ENCODE measurements around the gene OARD1.
A peak's percentile ranks its signal among the peaks of the same experiment; 100 is the strongest.

Gene OARD1

DNA sequence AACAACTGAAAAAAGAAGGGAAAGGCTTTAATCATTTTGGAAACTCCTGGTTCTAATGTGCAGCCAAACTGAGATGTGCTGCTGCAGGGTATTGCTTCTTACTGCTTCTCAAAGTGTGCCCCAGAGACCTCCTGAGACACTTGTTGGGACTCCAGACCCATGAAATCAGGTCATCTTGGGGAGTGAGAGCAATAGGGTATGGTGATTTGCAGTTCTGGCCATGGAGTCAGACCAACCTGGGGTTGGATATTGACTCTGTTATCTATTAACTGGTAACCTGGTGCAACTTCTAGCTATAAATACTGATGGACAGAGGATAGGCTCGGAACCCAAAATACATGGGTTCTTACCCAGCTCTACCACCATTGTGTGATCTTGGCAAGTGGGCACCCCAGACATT is 26.1 kb downstream of the OARD1 start:
- DNase-seq = no peak

DNA sequence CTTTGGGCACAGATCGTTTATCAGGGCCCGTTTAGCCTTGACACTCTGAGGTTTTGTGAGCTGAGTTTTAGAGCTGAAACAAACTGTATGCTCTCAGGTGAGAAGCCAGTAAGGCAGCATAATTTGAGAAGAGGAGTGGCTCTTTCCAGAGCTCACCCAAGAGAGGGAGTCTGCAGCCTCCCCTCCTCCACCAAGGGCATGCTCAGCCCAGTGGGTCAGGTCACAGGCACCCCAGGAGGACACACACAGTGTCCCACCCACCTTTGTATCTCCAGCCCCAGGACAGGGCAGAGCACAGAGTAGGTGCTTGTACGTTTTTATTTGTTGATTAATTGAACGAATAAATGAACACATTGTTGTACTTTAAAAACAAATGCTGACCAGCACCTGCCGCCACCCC is 26.5 kb downstream of the OARD1 start:
- no peak for DNase-seq

DNA sequence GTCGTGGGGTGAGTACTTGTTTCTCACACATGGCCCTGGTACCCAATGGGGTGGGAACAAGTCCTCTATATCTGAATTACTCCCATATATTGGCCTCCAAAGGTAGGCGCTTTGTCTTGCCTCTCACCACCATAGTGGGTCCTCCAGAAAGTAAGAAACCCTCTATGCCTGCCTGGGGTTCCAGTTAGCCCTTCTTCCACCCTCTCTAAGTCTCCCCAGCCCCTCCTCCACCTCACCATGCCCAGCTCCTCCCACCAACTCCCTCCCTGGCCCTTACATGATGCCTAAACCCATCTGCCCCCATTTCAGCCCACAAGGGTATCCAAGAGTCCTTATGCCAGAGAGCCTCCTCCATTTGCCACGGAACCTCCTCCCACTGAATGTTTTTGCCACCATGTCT is 29.0 kb downstream of the OARD1 start:
- no peak for DNase-seq

DNA sequence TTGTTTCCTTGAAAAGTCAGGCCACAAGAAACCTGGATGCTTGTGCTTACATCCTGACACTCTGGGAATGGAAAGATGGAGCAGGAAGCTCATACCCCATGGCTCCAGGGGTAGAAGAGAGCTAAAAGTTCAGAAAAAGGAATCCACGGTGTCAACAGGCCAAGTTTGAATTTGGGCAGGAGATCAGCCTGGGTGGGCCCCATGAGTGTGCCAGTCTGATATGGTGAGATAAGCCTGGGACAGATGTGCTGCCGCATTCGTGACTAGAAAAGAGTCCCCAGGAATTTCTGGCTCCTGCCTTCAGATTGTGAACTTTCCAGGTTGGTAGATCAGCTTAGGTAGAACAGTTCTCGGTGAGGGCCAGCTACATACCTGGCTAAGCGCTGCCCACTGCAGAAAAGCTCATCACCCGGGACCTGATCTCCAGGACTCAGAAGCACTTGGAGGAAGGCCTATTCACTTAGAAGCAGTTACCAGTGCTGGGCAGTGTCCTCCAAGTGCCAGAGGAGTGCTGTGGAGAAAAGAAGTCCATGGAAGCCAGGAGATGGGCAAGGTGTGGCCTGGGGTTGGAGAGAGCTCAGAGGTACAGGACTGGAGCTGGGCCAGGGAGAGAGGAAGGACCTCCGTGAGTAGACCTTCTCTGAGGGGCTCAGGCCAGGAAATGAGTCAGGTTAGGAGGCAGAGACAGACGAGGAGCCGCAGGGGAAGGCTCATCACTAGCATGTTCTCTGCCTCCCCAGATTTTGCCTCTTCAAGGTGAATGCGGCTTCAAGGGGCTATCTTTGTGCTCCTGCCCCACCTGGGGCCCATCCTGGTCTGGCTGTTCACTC is 29.7 kb downstream of the OARD1 start, which contains the start of gene TSPO2:
Gene TSPO2, plus strand, starts transcription at position 242 of the 830 bp plus-strand sequence. Its CDS starts 519 bp downstream, at position 761.
- no peak for DNase-seq

DNA sequence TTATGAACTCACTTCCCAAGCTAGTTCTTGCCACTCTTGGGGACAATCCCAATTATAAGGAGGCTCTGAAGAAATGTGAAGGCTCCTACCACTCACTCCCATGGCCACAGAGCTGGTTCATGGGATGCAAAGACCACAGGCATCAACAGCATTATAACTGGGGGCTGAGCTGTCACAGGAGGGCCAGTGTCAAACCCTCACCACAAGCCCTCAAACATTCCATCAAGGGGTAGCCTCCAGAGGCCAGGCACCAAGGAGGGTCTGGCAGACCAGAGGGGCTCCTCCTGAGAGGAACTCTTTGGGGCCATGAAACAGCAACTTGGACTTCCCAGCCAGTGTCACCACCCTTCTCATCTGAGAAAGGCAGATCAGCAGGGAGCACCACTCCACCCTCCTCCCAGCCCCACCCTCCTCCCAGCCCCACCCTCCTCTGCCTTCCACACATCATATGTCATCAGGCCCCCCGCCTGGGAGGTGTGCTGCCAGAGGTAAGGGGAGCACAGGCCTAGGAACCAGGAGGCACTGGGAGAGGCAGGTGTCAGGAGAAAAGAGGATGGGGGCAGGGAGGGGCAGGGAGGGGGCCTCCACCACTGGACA is 31.1 kb downstream of the OARD1 start:
- DNase-seq = no peak

DNA sequence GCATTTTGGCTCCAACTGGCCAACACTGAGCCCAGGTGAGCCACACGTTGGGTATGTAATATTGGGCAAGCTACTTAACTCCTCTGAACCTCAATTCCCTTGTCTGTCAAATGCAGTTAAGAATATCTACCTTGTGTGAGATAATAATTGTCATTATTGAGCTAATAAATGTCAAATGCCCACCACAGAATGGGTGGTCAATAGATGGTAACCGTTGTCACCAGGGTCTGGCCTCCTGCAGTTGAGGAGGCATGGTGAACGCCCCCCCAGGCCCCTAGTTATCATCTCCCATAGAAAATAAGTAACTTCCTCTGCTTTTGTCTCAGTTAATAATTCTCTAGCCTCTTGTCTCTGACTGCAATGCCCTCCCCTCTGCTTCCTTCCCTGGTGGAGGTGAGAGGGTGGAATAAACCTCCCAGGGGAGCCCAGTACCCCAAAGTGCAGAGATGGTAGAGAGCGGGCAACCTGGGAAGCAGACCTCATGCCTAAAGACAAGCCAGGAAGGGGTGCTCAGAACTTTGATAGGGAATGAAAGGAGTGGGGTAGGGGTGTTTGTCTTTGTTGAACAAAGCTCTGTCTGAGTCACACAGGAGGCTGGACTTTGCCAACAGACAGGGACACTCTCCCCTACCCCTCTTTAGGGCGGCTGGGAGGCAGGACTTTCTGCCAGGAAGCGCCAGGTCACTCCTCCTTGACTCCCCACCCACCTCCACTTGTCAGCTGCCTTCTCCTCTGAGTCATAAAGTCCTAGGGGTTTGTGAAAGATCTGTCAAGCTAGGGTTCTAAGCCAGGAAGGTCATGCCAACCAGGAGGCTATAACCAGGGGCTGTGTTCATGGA is 31.8 kb downstream of the OARD1 start:
- DNase-seq = no peak

DNA sequence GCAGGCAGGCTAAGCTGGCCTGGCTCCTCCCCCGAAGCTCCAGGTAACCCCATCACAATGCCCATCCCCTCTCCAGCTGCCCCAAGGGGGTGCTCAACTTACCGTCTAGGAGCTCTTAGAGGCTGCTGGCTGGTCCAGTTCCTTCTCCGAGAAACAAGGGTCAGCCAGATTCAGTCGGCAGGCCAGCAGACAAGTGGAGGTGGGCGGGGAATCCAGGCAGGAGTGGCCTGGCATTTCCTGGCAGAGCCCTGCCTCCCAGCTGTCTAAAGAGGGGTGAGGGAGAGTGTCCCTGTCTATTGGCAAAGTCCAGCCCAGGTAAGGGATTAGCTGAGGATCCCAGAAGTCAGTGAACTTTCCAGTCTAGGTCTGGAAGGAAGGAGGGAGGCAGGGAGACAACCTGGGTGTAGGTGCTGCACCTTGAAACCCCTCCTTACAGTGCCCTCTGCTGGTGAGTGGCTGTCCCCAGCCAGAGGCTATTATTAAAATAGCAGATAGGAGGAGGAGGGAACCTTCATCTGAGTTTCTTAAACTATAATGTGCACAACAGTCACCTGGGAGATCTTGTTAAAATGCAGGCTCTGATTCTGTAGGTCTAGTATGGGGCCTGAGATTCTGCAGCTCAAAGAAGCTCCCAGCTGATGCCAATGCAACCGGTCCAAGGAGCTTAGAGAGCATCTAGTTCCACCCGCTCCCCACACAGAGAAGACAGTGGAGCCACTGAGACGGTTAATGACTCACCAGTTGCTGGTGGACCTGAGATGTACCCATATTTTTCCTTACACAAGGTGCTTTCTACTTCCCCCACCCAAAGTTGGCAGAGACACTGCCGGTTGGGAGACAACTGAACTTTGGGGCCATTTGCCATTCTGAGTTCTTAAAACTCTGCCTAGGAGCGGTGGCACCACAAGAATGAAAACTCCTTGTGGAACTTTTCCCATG is 32.8 kb downstream of the OARD1 start, which contains the start of gene UNC5CL:
Gene UNC5CL, minus strand, starts transcription at position 162 of the 939 bp plus-strand sequence. CDS start 4,147 bp downstream, outside the sequence.
- DNase-seq = peak; percentile 66

DNA sequence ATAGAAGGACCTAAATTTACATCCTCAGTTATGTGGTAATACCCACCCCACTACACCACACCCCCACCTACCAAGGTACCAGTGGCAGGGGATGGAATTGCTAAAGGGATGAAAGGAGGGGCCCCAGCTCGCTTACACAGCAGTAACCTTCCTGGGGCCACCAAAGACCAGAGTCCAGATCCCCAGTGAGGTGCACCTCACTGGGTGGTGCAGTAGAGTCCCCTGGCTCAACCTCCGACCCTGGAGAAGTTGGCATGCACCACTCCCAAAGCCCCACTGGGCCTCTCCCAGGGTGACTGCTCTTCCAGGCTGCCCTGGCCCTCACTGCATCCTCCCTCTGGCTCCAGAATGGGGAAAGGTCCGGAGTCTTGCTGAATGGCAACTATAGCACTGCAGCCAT is 34.0 kb downstream of the OARD1 start:
- DNase-seq = no peak

DNA sequence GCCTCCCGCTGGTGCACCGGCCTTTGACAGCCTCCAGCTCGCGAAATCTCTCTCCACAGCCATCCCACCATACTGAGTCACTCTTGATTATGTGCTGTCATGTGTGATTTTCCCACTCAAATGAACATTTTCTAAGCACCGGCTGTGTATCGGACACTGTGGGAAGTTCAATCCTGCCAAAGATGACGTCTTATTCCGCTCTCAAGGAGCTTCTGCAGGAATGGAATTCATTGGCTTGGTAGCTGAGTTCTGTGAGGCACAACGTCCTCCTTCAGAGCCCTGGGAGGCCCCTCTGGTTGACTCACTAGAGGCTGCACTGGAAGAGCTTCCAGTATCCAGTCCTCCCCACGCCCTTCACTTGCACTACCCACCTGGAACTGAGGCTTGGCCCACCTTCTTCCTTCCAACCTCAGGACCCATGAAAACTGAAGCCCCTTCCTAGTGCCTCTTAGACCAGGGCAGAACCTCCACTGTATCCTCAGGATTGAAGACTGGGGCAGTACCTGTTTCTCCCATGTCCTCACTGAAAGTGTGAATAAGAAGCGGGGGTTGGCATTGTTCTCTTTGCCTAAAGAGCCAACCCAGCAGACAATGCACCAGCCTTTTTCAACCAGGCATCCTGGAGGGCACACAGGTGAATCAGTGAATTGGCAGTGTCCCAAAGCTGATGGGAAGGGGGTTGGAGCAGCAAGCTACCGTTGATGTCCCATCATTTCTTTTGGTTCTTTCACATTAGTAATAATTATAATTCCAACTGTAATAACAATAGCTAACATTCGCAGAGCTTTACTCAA is 34.9 kb downstream of the OARD1 start:
- no peak for DNase-seq

DNA sequence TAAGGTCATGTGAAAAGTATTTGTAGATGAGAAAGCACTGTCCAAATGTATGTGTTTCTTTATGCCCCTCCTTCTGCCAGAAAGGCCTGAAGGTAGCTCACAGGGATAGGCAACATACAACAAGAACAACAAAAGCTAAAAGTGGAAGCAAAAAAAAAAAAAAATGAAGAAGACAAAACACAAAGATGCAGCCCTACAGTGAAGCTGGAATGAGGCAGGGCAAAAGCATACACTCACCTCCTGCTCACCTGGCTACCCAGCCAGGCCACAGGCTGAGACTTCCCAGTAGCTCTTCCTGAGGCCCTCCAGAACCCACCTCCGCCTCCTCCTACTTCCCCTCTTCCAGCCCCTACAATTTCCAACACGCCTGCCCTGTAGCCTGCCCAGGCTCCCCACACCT is 35.6 kb downstream of the OARD1 start:
- no peak for DNase-seq

DNA sequence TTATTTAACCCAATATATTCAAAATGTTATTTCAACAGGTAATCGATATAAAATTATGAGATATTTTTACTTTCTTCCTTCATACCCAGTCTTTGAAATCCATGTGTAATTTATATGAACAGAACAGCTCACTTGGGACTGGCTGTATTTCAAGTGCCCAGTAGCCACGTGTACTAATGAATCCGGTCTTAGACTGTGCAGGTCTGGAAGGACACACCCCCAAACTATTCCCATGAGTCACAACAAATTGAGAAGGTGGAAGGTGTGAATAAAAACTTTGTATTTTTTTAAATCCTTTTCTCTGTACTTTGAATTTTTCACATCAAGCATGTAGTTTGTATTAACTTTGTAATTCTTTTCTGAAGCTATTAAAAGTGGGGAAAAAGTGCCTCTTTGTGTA is 36.0 kb downstream of the OARD1 start:
- DNase-seq = no peak

DNA sequence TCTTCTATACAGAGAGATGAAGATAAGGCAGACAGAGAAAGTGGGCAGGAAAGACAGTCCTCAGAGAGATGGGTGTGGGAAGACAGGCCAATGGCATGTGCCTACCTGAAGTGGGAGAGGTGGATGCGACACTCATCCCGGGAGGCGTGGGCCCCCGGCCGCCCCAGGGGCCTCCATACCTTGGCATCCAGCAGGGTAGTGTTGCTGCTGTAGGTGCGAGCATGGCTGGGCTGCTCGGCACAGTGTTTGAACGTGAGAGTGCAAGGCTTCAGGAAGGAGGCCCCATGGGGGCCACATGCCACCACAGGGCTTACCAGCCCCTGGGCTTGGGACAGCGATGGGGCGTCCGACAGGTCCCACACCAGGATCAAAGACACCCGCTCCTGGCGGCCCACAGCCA is 38.4 kb downstream of the OARD1 start:
- no peak for DNase-seq

DNA sequence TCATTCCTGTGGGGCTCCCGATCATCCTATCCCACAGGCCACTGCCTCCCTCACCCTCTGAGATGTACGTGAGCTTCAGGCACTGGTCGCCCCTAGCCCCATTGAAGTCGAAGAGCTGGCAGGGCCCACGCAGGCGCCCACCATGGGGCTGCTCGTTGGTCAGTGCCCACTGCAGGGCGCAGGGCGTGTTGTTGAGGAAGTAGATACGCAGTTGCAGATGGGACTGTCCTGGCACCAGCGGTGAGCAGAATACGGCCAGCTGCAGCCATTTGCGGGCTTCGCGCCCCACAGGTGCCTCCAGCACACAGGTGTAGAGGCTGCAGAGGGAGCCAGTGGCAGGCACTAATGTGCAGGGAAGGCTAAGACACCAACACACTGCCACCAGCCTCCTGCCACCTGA is 39.3 kb downstream of the OARD1 start:
- DNase-seq = no peak

DNA sequence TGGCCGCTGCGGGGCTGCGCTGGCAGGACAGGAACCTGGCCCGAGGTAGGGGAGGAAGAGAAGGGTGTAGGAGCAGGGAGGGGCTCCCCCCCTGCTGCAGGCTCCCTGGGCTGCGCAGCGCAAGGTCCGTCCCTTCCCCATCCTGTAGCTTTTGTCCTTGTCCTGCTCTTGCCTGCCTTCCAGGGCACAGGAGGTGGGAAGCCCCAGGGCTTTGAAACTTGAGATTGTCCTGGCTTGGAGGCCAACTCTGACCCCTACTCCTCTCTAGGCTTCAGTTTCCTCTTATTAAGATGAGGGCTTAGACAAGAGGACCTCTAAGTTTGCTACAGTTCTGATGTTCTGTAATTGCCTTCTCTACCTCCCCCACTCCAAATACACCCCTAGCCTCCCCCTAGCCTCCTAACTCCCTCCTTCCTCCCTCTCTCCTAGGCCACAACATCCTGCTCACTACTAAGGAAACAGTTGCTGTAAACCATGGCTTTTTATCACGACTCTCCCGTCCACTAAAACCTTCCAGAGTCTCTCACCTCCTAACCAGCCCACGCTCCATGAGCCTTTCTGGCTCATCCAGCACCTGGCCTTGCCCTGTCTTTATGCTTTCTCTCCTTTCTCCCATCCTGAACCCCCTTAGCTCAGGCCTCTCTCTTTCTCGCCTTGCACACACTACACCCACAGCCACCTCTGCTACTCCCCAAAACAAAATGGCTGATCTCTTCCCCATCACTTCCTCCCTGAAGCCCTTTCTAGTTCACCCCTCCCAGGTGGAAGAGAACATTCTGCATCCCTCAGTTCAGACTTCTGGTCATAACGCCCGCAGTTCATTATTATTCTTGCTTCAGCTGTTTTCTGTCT is 43.4 kb downstream of the OARD1 start:
- DNase-seq = no peak

DNA sequence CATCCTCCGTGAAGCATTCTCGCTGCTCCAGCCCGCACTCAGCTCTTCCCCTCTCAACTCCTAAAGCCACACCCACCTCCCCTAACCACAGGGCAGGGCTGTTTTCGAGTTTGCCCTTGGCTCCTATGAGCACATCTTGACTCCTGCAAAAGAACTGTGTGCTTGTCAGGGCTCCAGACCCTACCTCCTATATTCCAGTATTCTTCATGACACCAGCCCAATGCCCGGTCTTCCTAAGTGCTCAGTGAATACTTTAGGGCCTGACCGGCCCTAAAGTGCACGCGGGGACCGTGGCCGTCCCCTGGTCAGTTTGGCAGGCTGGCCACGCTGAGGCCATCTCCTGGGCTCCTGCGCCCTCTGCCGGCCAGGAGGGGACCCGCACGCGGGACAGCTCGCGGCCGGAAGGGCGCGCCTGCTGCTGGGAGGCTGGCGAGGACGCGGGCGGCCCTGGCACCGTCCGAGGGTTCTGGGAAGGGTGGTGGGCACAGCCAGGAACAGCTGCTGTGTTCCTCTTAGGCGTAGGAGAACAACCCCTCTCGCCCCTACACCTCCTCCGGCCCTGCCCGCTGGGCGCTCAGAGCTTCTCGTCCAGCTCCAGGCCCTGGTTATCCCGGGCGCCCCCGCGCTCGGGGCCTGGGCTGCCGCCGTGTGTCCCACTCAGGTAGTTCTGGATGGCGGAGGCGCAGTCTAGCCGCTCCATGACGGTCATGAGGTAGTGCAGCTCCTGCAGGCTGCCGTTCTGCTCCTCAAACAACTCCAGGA is 44.2 kb downstream of the OARD1 start:
- peak; percentile 79 for DNase-seq

DNA sequence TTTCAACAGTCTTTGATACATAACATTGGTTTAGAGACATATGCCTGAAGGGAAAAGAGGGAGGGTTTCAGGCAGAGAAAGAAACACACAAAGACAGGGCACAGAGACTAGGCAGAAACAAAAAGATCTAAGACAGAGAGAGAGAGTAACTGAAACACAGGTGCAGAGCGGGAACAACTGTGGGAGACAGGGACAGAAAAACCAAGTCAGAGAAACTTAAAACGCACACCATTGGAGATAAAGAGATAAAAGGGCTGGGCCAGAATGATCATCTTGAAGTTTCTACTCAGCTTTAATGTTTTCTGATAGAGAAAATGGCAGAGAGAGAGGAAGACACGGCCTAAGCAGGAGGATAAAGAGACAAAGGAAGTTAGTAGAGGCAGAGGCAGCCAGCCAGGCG is 44.9 kb downstream of the OARD1 start:
- DNase-seq = no peak

DNA sequence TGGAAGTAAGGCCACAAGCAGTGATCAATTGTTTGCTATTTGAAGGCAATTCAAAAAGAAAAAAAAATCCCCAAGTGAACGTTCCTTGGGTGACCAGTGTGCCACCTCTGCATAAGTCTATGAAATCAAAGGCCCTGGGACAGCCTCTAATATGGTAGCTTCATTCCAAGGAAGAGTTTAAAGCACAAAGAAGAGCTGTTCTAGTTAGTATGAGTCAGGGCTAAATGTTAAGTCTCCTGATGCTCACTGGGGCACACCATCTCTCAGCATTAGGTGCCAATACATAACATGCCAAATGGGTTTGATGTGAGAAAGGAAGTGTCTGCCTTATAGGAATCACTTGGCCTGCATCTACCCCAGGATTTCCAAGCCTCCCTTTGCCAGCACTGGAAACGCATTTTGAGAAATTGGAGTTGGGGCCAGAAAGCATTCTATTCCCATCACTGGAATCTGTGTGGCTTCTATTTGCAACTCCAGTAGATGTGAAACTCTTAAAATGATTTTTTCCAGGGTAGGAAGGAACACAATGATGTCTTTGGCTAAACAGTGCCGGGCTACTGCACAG is 46.1 kb downstream of the OARD1 start:
- no peak for DNase-seq

DNA sequence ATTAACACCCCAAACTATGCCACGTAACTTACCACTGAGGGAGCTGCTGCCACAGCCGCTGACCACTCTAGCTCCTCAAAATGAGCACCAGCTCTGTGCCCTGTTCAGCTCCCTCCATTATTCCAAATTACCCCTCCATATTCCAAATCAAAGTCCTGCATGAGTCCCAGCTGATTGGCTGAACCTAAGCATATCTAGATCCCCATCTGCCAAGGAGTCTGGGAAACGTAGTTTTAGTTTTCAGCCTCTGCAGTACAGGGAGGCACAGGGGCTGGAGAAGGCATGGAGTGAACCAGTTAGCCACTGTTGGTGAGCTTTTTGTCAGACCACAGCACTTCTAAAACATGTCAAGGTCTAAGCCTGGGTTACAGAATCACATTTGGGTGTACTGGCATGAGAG is 49.0 kb downstream of the OARD1 start:
- no peak for DNase-seq

DNA sequence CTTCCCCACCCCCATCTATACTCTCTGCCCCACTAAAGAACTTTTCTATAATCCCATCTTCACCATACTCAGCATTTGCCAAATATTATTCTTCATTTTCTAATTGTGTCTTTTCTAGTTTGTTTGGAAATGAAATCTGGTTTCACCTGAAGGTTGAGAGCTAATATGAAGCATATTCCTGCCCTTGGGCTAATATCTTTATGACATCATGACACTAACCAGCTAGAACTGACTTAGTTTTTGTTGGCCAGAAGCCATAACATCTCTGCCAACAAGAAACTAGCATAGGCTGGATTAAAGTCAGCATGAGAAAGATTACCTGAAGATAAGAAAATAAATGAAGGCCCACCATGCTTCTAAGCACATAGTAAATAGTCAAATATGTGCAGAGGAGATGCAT is 49.9 kb downstream of the OARD1 start:
- DNase-seq = no peak

All from CD4-positive, alpha-beta T cell treated with Interleukin-6 for 4 hours (primary cell).